ENCODE results near the gene ARPC2.
"Not testable (repeated sequence)": the region's sequence is repeated elsewhere in the genome, so short reads cannot be mapped to it uniquely, and the experiment has no call there.

ARPC2 gene

GRCh38 chr2:218216674-218217359 is at the start of gene ARPC2:
Gene ARPC2, plus strand, starts transcription at chr2:218217189. Its CDS starts 282 bp downstream, at chr2:218217471.
- no peaks in the 10 kb centered on the region for H3K9me3 Mint-ChIP-seq
- DNase-seq (ENCODE audit: low spot score in 2 of 2) = peak; percentile 93 to 98
- H3K4me1 Mint-ChIP-seq = peaks cover 33% of the 10 kb centered on the region
- ATAC-seq = peak; percentile 86
- peak within 1 kb of the TSS; percentile 91 for H3K4me3 Mint-ChIP-seq
- H3K27ac Mint-ChIP-seq = peak within 1 kb of the TSS; percentile 96
- peaks cover 60% of the 10 kb centered on the region for H3K36me3 Mint-ChIP-seq

GRCh38 chr2:218168016-218168415 is 49.0 kb upstream of the ARPC2 start:
- peak overlapping the region; percentile 50 for H3K27ac Mint-ChIP-seq

GRCh38 chr2:218168635-218169462 is 48.1 kb upstream of the ARPC2 start:
- Mint-ChIP-seq H3K4me3 (no peak overlapping the region), H3K4me1 (peaks cover 31% of the 10 kb centered on the region), H3K9me3 (no peaks in the 10 kb centered on the region), H3K27ac (peak overlapping the region; percentile 50), H3K36me3 (no peaks in the 10 kb centered on the region)
- peak; percentile 57 to 85 for DNase-seq (ENCODE audit: low spot score in 2 of 2)
- peak; percentile 72 for ATAC-seq

More at GRCh38 chr2:218168016-218168415, 49.0 kb upstream of the ARPC2 start:
- H3K36me3 Mint-ChIP-seq = no peaks in the 10 kb centered on the region
- ATAC-seq (no peak), DNase-seq (ENCODE audit: low spot score in 2 of 2) (no peak)
- H3K4me3 Mint-ChIP-seq = no peak overlapping the region
- H3K9me3 Mint-ChIP-seq = no peaks in the 10 kb centered on the region
- H3K4me1 Mint-ChIP-seq = peaks cover 31% of the 10 kb centered on the region

GRCh38 chr2:218169757-218170546 is 47.0 kb upstream of the ARPC2 start:
- Mint-ChIP-seq H3K4me3 (no peak overlapping the region), H3K4me1 (peaks cover 31% of the 10 kb centered on the region), H3K27ac (no peak overlapping the region), H3K9me3 (no peaks in the 10 kb centered on the region), H3K36me3 (no peaks in the 10 kb centered on the region)
- no peak for DNase-seq (ENCODE audit: low spot score in 2 of 2)
- ATAC-seq = no peak

- not testable (repeated sequence) for H3K4me3 Mint-ChIP-seq; H3K27ac Mint-ChIP-seq; DNase-seq (ENCODE audit: low spot score in 2 of 2); ATAC-seq; H3K9me3 Mint-ChIP-seq; H3K36me3 Mint-ChIP-seq
- H3K4me1 Mint-ChIP-seq = peaks cover 25% of the 10 kb centered on the region
Measured at GRCh38 chr2:218171744-218172143, 45.2 kb upstream of the ARPC2 start.

GRCh38 chr2:218172845-218173244 is 44.1 kb upstream of the ARPC2 start:
- H3K27ac Mint-ChIP-seq = no peak overlapping the region
- DNase-seq (ENCODE audit: low spot score in 2 of 2) = no peak
- ATAC-seq = no peak
- H3K36me3 Mint-ChIP-seq = no peaks in the 10 kb centered on the region
- H3K9me3 Mint-ChIP-seq = no peaks in the 10 kb centered on the region
- H3K4me1 Mint-ChIP-seq = peaks cover 15% of the 10 kb centered on the region
- H3K4me3 Mint-ChIP-seq = no peak overlapping the region

- H3K27ac Mint-ChIP-seq = no peak overlapping the region
- H3K36me3 Mint-ChIP-seq = no peaks in the 10 kb centered on the region
- H3K9me3 Mint-ChIP-seq = no peaks in the 10 kb centered on the region
- no peak overlapping the region for H3K4me3 Mint-ChIP-seq
- no peaks in the 10 kb centered on the region for H3K4me1 Mint-ChIP-seq
- ATAC-seq (no peak), DNase-seq (ENCODE audit: low spot score in 2 of 2) (no peak)
Measured at GRCh38 chr2:218179782-218180181, 37.2 kb upstream of the ARPC2 start.

- no peaks in the 10 kb centered on the region for H3K4me1 Mint-ChIP-seq
- H3K4me3 Mint-ChIP-seq = no peak overlapping the region
- H3K9me3 Mint-ChIP-seq = no peaks in the 10 kb centered on the region
- H3K27ac Mint-ChIP-seq = no peak overlapping the region
- no peaks in the 10 kb centered on the region for H3K36me3 Mint-ChIP-seq
- no peak for ATAC-seq
- DNase-seq (ENCODE audit: low spot score in 2 of 2) = no peak
Measured at GRCh38 chr2:218180467-218181114, 36.4 kb upstream of the ARPC2 start.

GRCh38 chr2:218184331-218184730 is 32.7 kb upstream of the ARPC2 start:
- DNase-seq (ENCODE audit: low spot score in 2 of 2) = no peak
- no peaks in the 10 kb centered on the region for H3K36me3 Mint-ChIP-seq
- H3K9me3 Mint-ChIP-seq = no peaks in the 10 kb centered on the region
- no peak overlapping the region for H3K27ac Mint-ChIP-seq
- no peak for ATAC-seq
- H3K4me1 Mint-ChIP-seq = peaks cover 8% of the 10 kb centered on the region
- H3K4me3 Mint-ChIP-seq = no peak overlapping the region

GRCh38 chr2:218186355-218186766 is 30.6 kb upstream of the ARPC2 start:
- H3K4me3 Mint-ChIP-seq = no peak overlapping the region
- no peaks in the 10 kb centered on the region for H3K36me3 Mint-ChIP-seq

GRCh38 chr2:218186876-218187275 is 30.1 kb upstream of the ARPC2 start:
- Mint-ChIP-seq H3K4me3 (no peak overlapping the region), H3K9me3 (no peaks in the 10 kb centered on the region), H3K4me1 (peaks cover 8% of the 10 kb centered on the region), H3K27ac (no peak overlapping the region), H3K36me3 (no peaks in the 10 kb centered on the region)
- DNase-seq (ENCODE audit: low spot score in 2 of 2) (no peak), ATAC-seq (no peak)

More at GRCh38 chr2:218186355-218186766, 30.6 kb upstream of the ARPC2 start:
- DNase-seq (ENCODE audit: low spot score in 2 of 2) (peak; percentile 36 to 77), ATAC-seq (peak; percentile 88)
- Mint-ChIP-seq H3K9me3 (no peaks in the 10 kb centered on the region), H3K27ac (peak overlapping the region; percentile 41), H3K4me1 (peaks cover 8% of the 10 kb centered on the region)

GRCh38 chr2:218187296-218188015 is 29.5 kb upstream of the ARPC2 start:
- DNase-seq (ENCODE audit: low spot score in 2 of 2) (no peak), ATAC-seq (no peak)
- no peak overlapping the region for H3K4me3 Mint-ChIP-seq
- no peaks in the 10 kb centered on the region for H3K36me3 Mint-ChIP-seq
- no peak overlapping the region for H3K27ac Mint-ChIP-seq
- peaks cover 8% of the 10 kb centered on the region for H3K4me1 Mint-ChIP-seq
- H3K9me3 Mint-ChIP-seq = no peaks in the 10 kb centered on the region

- ATAC-seq = no peak
- Mint-ChIP-seq H3K27ac (no peak overlapping the region), H3K4me1 (peaks cover 8% of the 10 kb centered on the region), H3K9me3 (no peaks in the 10 kb centered on the region), H3K4me3 (no peak overlapping the region), H3K36me3 (no peaks in the 10 kb centered on the region)
- DNase-seq (ENCODE audit: low spot score in 2 of 2) = no peak
Measured at GRCh38 chr2:218188528-218188927, 28.5 kb upstream of the ARPC2 start.

GRCh38 chr2:218192902-218193430 is 24.0 kb upstream of the ARPC2 start:
- DNase-seq (ENCODE audit: low spot score in 2 of 2) (no peak), ATAC-seq (no peak)
- H3K36me3 Mint-ChIP-seq = no peaks in the 10 kb centered on the region
- no peak overlapping the region for H3K27ac Mint-ChIP-seq
- no peak overlapping the region for H3K4me3 Mint-ChIP-seq
- no peaks in the 10 kb centered on the region for H3K9me3 Mint-ChIP-seq
- H3K4me1 Mint-ChIP-seq = no peaks in the 10 kb centered on the region
